Tibial nerve (tissue), 4 donors: ENCODE data around the gene C5.
A peak's percentile ranks its signal among the peaks of the same experiment; 100 is the strongest.

Experiments
- CTCF ChIP-seq, 5 experiments: fragments of 200-600 bp in 3 of 5; fragments of 450-650 bp in 2 of 5; sonication (generic) in 3 of 5; IDR thresholded peaks; one replicate each; pipeline ENCODE4 v1.5.1; 2016 to 2019; ENCODE audit warnings: antibody characterized with exemption in 5 of 5, mild to moderate bottlenecking in 3 of 5, moderate library complexity in 2 of 5
- EP300 ChIP-seq, 2 donors: sonication (generic); formaldehyde crosslinking; IDR thresholded peaks; one replicate each; pipeline ENCODE4 v1.6.1; 2017; ENCODE audit warnings: antibody characterized with exemption in 2 of 2, mild to moderate bottlenecking in 1 of 2

GRCh38 chr9:121021301-121021700 lies 28.8 kb downstream of the C5 start:
- TF ChIP-seq CTCF (IDR thresholded peaks at IDR 0.05) (no peak), EP300 (IDR thresholded peaks at IDR 0.05) (peak in 1 of 2 donors; percentile 75)
